ENCODE results near the gene ZIC2.
"Not testable (repeated sequence)": the region's sequence is repeated elsewhere in the genome, so short reads cannot be mapped to it uniquely, and the experiment has no call there.

ZIC2 gene

GRCh38 chr13:99981735-99982035 lies at the start of gene ZIC2:
TSS of gene ZIC2 (plus strand) at chr13:99981784. CDS start at chr13:99982065, 281 bp downstream.
- peak; percentile 37 for DNase-seq

GRCh38 chr13:99932912-99933311 lies 48.7 kb upstream of the ZIC2 start:
- DNase-seq = no peak

GRCh38 chr13:99935772-99936171 lies 45.8 kb upstream of the ZIC2 start:
- no peak for DNase-seq

- no peak for DNase-seq
Measured at GRCh38 chr13:99938635-99939034, 42.9 kb upstream of the ZIC2 start.

- DNase-seq = no peak
Measured at GRCh38 chr13:99941086-99941485, 40.5 kb upstream of the ZIC2 start.

- no peak for DNase-seq
Measured at GRCh38 chr13:99941911-99942310, 39.7 kb upstream of the ZIC2 start.

- no peak for DNase-seq
Measured at GRCh38 chr13:99944102-99944501, 37.5 kb upstream of the ZIC2 start.

- no peak for DNase-seq
Measured at GRCh38 chr13:99944606-99945005, 37.0 kb upstream of the ZIC2 start.

- DNase-seq = not testable (repeated sequence)
Measured at GRCh38 chr13:99945515-99945914, 36.1 kb upstream of the ZIC2 start.

- no peak for DNase-seq
Measured at GRCh38 chr13:99947666-99948065, 33.9 kb upstream of the ZIC2 start.

- DNase-seq = no peak
Measured at GRCh38 chr13:99948411-99948810, 33.2 kb upstream of the ZIC2 start.

GRCh38 chr13:99948907-99949678 lies 32.5 kb upstream of the ZIC2 start:
- no peak for DNase-seq

GRCh38 chr13:99949679-99950413 lies 31.7 kb upstream of the ZIC2 start:
- DNase-seq = no peak

GRCh38 chr13:99951666-99952065 lies 29.9 kb upstream of the ZIC2 start:
- DNase-seq = not testable (repeated sequence)

GRCh38 chr13:99953138-99953755 lies 28.3 kb upstream of the ZIC2 start:
- no peak for DNase-seq

- DNase-seq = no peak
Measured at GRCh38 chr13:99955107-99955746, 26.4 kb upstream of the ZIC2 start.

- no peak for DNase-seq
Measured at GRCh38 chr13:99955747-99956472, 25.7 kb upstream of the ZIC2 start.

- no peak for DNase-seq
Measured at GRCh38 chr13:99956473-99957349, 24.9 kb upstream of the ZIC2 start.

GRCh38 chr13:99958406-99959126 lies 23.0 kb upstream of the ZIC2 start:
- DNase-seq = no peak

GRCh38 chr13:99959127-99959539 lies 22.5 kb upstream of the ZIC2 start:
- no peak for DNase-seq
